Upper lobe of right lung (tissue), 1 donor: ENCODE data around the gene ASAP2. TPM values are rescaled to one million over a fixed set of nuclear protein-coding genes. Genes with fewer than 3 reads are reported as not detected.

ENCODE experiments used
- ATAC-seq: fragments of 200-7000 bp; cut with Tn5 transposase; one replicate; pipeline ENCODE4 v1.9.1; 2020; ENCODE audit warnings: mild to moderate bottlenecking, moderate library complexity
- DNase-seq: peaks from one replicate; pipeline ENCODE4 v3.0.0-alpha.2; 2020
- H3K27ac ChIP-seq: fragments of 200-600 bp; one replicate; pipeline ENCODE4 v1.8.0; 2022
- H3K27me3 ChIP-seq: fragments of 200-600 bp; one replicate; pipeline ENCODE4 v1.8.0; 2022; ENCODE audit warnings: mild to moderate bottlenecking
- H3K36me3 ChIP-seq: fragments of 200-600 bp; one replicate; pipeline ENCODE4 v1.8.0; 2022
- H3K4me1 ChIP-seq: fragments of 200-600 bp; one replicate; pipeline ENCODE4 v1.8.0; 2022
- H3K4me3 ChIP-seq: fragments of 200-600 bp; one replicate; pipeline ENCODE4 v1.8.0; 2022; ENCODE audit warnings: mild to moderate bottlenecking
- H3K9me3 ChIP-seq: fragments of 200-600 bp; one replicate; pipeline ENCODE4 v1.8.0; 2022
- CTCF ChIP-seq: fragments of 200-600 bp; IDR thresholded peaks from one replicate; pipeline ENCODE4 v1.8.0; 2022; ENCODE audit warnings: antibody characterized with exemption
- intact Hi-C: fragments of 100-400 bp; cut with DNase I; formaldehyde crosslinking; loops from one replicate; pipeline ENCODE4 v1.11.0; 2022
- total RNA-seq: library from RNA; stranded (reverse); fragmentation: NEBNext Ultra II Directional; extraction: Animal tissue kit (Norgen Biotek cat#: 25700); gene quantifications from one replicate; pipeline ENCODE4 v1.2.1, GENCODE V29; 2021
- donor health status: DM: no; HTN: yes; CAD: no; lungs with severe emphysema.

The ASAP2 gene
- total RNA-seq, 1 donor from 2014 or later = 30.9 TPM

GRCh38 chr2:9296559-9296958, 89.9 kb downstream of the ASAP2 start:
- TF ChIP-seq CTCF = no peak
- Histone ChIP-seq H3K4me1 (peaks cover 7% of the 10 kb centered on the region), H3K27me3 (no peaks in the 10 kb centered on the region), H3K9me3 (no peaks in the 10 kb centered on the region), H3K4me3 (no peak overlapping the region), H3K27ac (no peak overlapping the region), H3K36me3 (no peaks in the 10 kb centered on the region)
- no peak for DNase-seq
- ATAC-seq = no peak
- intact Hi-C loops = no loop called here

GRCh38 chr2:9297156-9297555, 90.5 kb downstream of the ASAP2 start:
- no peak for DNase-seq
- peaks cover 7% of the 10 kb centered on the region for H3K4me1 ChIP-seq

GRCh38 chr2:9297807-9298206, 91.2 kb downstream of the ASAP2 start:
- Histone ChIP-seq H3K4me3 (no peak overlapping the region), H3K27me3 (no peaks in the 10 kb centered on the region), H3K27ac (no peak overlapping the region), H3K4me1 (peaks cover 7% of the 10 kb centered on the region), H3K36me3 (no peaks in the 10 kb centered on the region), H3K9me3 (no peaks in the 10 kb centered on the region)
- TF ChIP-seq CTCF = no peak
- ATAC-seq = no peak
- intact Hi-C loops = no loop called here
- no peak for DNase-seq

More at GRCh38 chr2:9297156-9297555, 90.5 kb downstream of the ASAP2 start:
- intact Hi-C loops = no loop called here
- ATAC-seq = no peak
- no peak for TF ChIP-seq CTCF
- no peak overlapping the region for H3K4me3 ChIP-seq
- H3K9me3 ChIP-seq = no peaks in the 10 kb centered on the region
- H3K36me3 ChIP-seq = no peaks in the 10 kb centered on the region
- H3K27me3 ChIP-seq = no peaks in the 10 kb centered on the region
- no peak overlapping the region for H3K27ac ChIP-seq

GRCh38 chr2:9298583-9298982, 92.0 kb downstream of the ASAP2 start:
- H3K9me3 ChIP-seq = no peaks in the 10 kb centered on the region
- ATAC-seq = no peak
- intact Hi-C loops = no loop called here
- H3K27ac ChIP-seq = no peak overlapping the region
- no peaks in the 10 kb centered on the region for H3K27me3 ChIP-seq
- no peak overlapping the region for H3K4me3 ChIP-seq
- DNase-seq = no peak
- no peak for TF ChIP-seq CTCF
- H3K4me1 ChIP-seq = peaks cover 7% of the 10 kb centered on the region
- H3K36me3 ChIP-seq = no peaks in the 10 kb centered on the region

- Histone ChIP-seq H3K4me1 (peaks cover 7% of the 10 kb centered on the region), H3K27ac (no peak overlapping the region), H3K36me3 (no peaks in the 10 kb centered on the region), H3K27me3 (no peaks in the 10 kb centered on the region), H3K9me3 (no peaks in the 10 kb centered on the region), H3K4me3 (no peak overlapping the region)
- DNase-seq (no peak), ATAC-seq (no peak)
- no peak for TF ChIP-seq CTCF
- intact Hi-C loops = no loop called here
These were observed 92.8 kb downstream of the ASAP2 start for GRCh38 chr2:9299161-9300100.
